OCI-LY7 (cell line): Measurements from ENCODE around the gene ZXDC. TPM values are rescaled to one million over a fixed set of nuclear protein-coding genes. Genes with fewer than 3 reads are reported as not detected.

Source experiments
- BruUV-seq: library from RNA; stranded (reverse); fragments of 400-500 nt; replicated peaks from 2 replicates; lab custom pipeline; 2021; lab: Mats Ljungman, UMichigan
- CTCF ChIA-PET: fragments of 300-600 bp; sonication (Branson Sonifier 250); formaldehyde crosslinking; loops from one replicate; lab custom pipeline; 2022; ENCODE audit warnings: antibody characterized with exemption; ENCODE audit not compliant: unreplicated experiment; lab: Charles Lee
- POLR2A ChIA-PET: fragments of 300-600 bp; sonication (Branson Sonifier 250); formaldehyde crosslinking; loops from one replicate; lab custom pipeline; 2022; ENCODE audit warnings: antibody characterized with exemption; lab: Charles Lee
- DNase-seq: peaks from one replicate; pipeline ENCODE4 v3.0.0-alpha.2; 2015; ENCODE audit warnings: low spot score
- H2AFZ ChIP-seq: fragments of 200-600 bp; sonication (generic), shearing (Covaris generic); 2 replicates; pipeline ENCODE4 v1.6.1; 2014; ENCODE audit warnings: mild to moderate bottlenecking, antibody characterized with exemption, low read length, moderate library complexity
- H3K27ac ChIP-seq: fragments of 200-600 bp; sonication (generic); 2 replicates; pipeline ENCODE4 v1.5.1; 2014; ENCODE audit warnings: mixed run types, low read depth, mild to moderate bottlenecking, moderate library complexity, low read length, inconsistent platforms; ENCODE audit not compliant: poor library complexity, severe bottlenecking
- H3K36me3 ChIP-seq: fragments of 200-600 bp; sonication (generic); 2 replicates; pipeline ENCODE4 v1.6.1; 2014; ENCODE audit warnings: mild to moderate bottlenecking, antibody characterized with exemption, low read length, moderate library complexity, mixed read lengths; ENCODE audit not compliant: insufficient read depth
- H3K4me1 ChIP-seq: fragments of 200-600 bp; sonication (generic); 2 replicates; pipeline ENCODE4 v1.5.1; 2014; ENCODE audit warnings: mild to moderate bottlenecking, low read length; ENCODE audit not compliant: insufficient read depth, poor library complexity, severe bottlenecking
- H3K4me2 ChIP-seq: fragments of 200-600 bp; sonication (generic); 2 replicates; pipeline ENCODE4 v1.6.1; 2014; ENCODE audit warnings: mild to moderate bottlenecking, low read length
- H3K4me3 ChIP-seq: fragments of 200-600 bp; sonication (generic); 2 replicates; pipeline ENCODE4 v1.5.1; 2014; ENCODE audit warnings: mild to moderate bottlenecking, low read depth, low read length; ENCODE audit not compliant: poor library complexity, severe bottlenecking
- H3K79me2 ChIP-seq: fragments of 200-600 bp; sonication (generic); 2 replicates; pipeline ENCODE4 v1.6.1; 2016; ENCODE audit warnings: low read depth, mild to moderate bottlenecking, low read length, moderate library complexity, mixed read lengths; ENCODE audit not compliant: insufficient read depth
- H3K9me2 ChIP-seq: fragments of 200-600 bp; sonication (generic); 2 replicates; pipeline ENCODE4 v1.6.1; 2016; ENCODE audit warnings: mild to moderate bottlenecking, low read length, mixed read lengths; ENCODE audit not compliant: insufficient read depth
- H3K9me3 ChIP-seq: fragments of 200-600 bp; sonication (generic); 2 replicates; pipeline ENCODE4 v1.6.1; 2014; ENCODE audit warnings: mild to moderate bottlenecking, mixed run types, low read length, mixed read lengths
- H4K20me1 ChIP-seq: fragments of 200-600 bp; sonication (generic); 2 replicates; pipeline ENCODE4 v1.6.1; 2014; ENCODE audit warnings: mild to moderate bottlenecking, antibody characterized with exemption, low read length, moderate library complexity, mixed read lengths; ENCODE audit not compliant: insufficient read depth
- CTCF ChIP-seq: fragments of 200-600 bp; sonication (generic); conservative IDR thresholded peaks from 2 replicates; pipeline ENCODE4 v1.5.1; 2014; ENCODE audit warnings: mild to moderate bottlenecking, antibody characterized with exemption, low read length, moderate library complexity, mixed read lengths
- EZH2phosphoT487 ChIP-seq: fragments of 200-600 bp; sonication (generic); IDR thresholded peaks from 2 replicates; pipeline ENCODE4 v1.6.1; 2018; ENCODE audit warnings: low read depth, borderline replicate concordance, mild to moderate bottlenecking, mixed run types, antibody characterized with exemption, low read length, moderate library complexity, mixed read lengths
- intact Hi-C: fragments of 100-400 bp; cut with micrococcal nuclease; formaldehyde crosslinking; loops from one replicate; pipeline ENCODE4 v1.10.0; 2022; ENCODE audit not compliant: unreplicated experiment
- total RNA-seq, 2 experiments: library from RNA; depleted of rRNA in 1 of 2; stranded (reverse); fragments of >200 nt in 1 of 2; shearing (Covaris generic) in 1 of 2; gene quantifications; 2 replicates each; pipeline ENCODE4 v1.2.3, GENCODE V29; 2014 to 2022

Gene ZXDC
- total RNA-seq, 2 experiments from 2014 or later = 32.2 to 34.9 TPM

- Histone ChIP-seq H3K79me2 (no peaks in the 10 kb centered on the region), H2AFZ (no peak overlapping the region), H3K9me2 (no peaks in the 10 kb centered on the region), H3K4me3 (no peak overlapping the region), H3K9me3 (no peaks in the 10 kb centered on the region), H4K20me1 (no peaks in the 10 kb centered on the region), H3K27ac (no peak overlapping the region), H3K4me2 (no peak overlapping the region), H3K4me1 (no peaks in the 10 kb centered on the region), H3K36me3 (peaks cover 1% of the 10 kb centered on the region; the same call in 1 of the 2 replicates)
- POLR2A ChIA-PET = no interaction called here
- no peak for TF ChIP-seq CTCF
- TF ChIP-seq EZH2phosphoT487 = no peak
- CTCF ChIA-PET = no interaction called here
- BruUV-seq = no TSS peak
- intact Hi-C loops = no loop called here
- no peak for DNase-seq
Observed at GRCh38 chr3:126433105-126433430, 42.6 kb downstream of the ZXDC start.

GRCh38 chr3:126432361-126433104 is 43.2 kb downstream of the ZXDC start:
- Histone ChIP-seq H3K9me3 (no peaks in the 10 kb centered on the region), H3K27ac (no peak overlapping the region), H4K20me1 (no peaks in the 10 kb centered on the region), H3K4me1 (no peaks in the 10 kb centered on the region), H3K9me2 (no peaks in the 10 kb centered on the region), H3K36me3 (no peaks in the 10 kb centered on the region; the same call in 1 of the 2 replicates), H3K4me2 (no peak overlapping the region), H3K4me3 (no peak overlapping the region), H2AFZ (no peak overlapping the region), H3K79me2 (no peaks in the 10 kb centered on the region)
- ChIA-PET POLR2A (no interaction called here), CTCF (no interaction called here)
- intact Hi-C loops = no loop called here
- BruUV-seq = no TSS peak
- no peak for DNase-seq
- no peak for TF ChIP-seq CTCF
- no peak for TF ChIP-seq EZH2phosphoT487

- TF ChIP-seq CTCF (no peak), EZH2phosphoT487 (no peak)
- POLR2A ChIA-PET = no interaction called here
- no peak overlapping the region for H2AFZ ChIP-seq
- no peaks in the 10 kb centered on the region for H3K36me3 ChIP-seq
- no peaks in the 10 kb centered on the region for H3K9me2 ChIP-seq
- no peaks in the 10 kb centered on the region for H3K4me1 ChIP-seq
- 0 out of 2 replicates have a peak, but pooled peaks cover under 1% of the 10 kb centered on the region for H3K9me3 ChIP-seq
- no peak for DNase-seq
- no peaks in the 10 kb centered on the region for H3K79me2 ChIP-seq
- no peak overlapping the region for H3K27ac ChIP-seq
- H4K20me1 ChIP-seq = no peaks in the 10 kb centered on the region
- no peak overlapping the region for H3K4me2 ChIP-seq
- CTCF ChIA-PET = no interaction called here
- intact Hi-C loops = no loop called here
- no TSS peak for BruUV-seq
- no peak overlapping the region for H3K4me3 ChIP-seq
Observed at GRCh38 chr3:126431103-126431534, 44.6 kb downstream of the ZXDC start.
